Body of pancreas (tissue), 4 donors: ENCODE results near the gene TBX1.

Experiments
- CTCF ChIP-seq, 7 experiments: fragments of 450-650 bp in 4 of 7; fragments of 200-600 bp in 3 of 7; sonication (generic) in 3 of 7; IDR thresholded peaks; one replicate each; pipeline ENCODE4 v1.5.1; 2016 to 2019; ENCODE audit warnings: antibody characterized with exemption in 7 of 7
- POLR2A ChIP-seq, 3 donors: fragments of 450-650 bp; IDR thresholded peaks; one replicate each; pipeline ENCODE4 v1.6.1; 2016; ENCODE audit warnings: antibody characterized with exemption in 3 of 3, mild to moderate bottlenecking in 2 of 3

- TF ChIP-seq CTCF (IDR thresholded peaks at IDR 0.05): no peak
- no peak for TF ChIP-seq POLR2A (IDR thresholded peaks at IDR 0.05)
These were observed 46.8 kb downstream of the TBX1 start for GRCh38 chr22:19807161-19807913.
